ENCODE data around the gene SLCO2A1.

Gene SLCO2A1

GRCh38 chr3:133880287-133880686 is 149.4 kb downstream of the SLCO2A1 start:
- Histone ChIP-seq H3K79me2 (ENCODE audit: low read length) (no peaks in the 10 kb centered on the region), H3K27ac (ENCODE audit: low read length) (no peak overlapping the region), H3K27me3 (replicated peaks; ENCODE audit: insufficient read depth, low read length) (no peaks in the 10 kb centered on the region), H3F3A (ENCODE audit: insufficient read depth, low read length) (no peaks in the 10 kb centered on the region), H3K36me3 (replicated peaks; ENCODE audit: insufficient read depth, low read length) (no peaks in the 10 kb centered on the region), H3K9me3 (replicated peaks; ENCODE audit: insufficient read depth, low read length) (no peaks in the 10 kb centered on the region), H2AFZ (ENCODE audit: low read length) (no peak overlapping the region), H3K4me3 (ENCODE audit: low read length) (no peak overlapping the region), H3K4me2 (ENCODE audit: low read depth, low read length) (no peak overlapping the region), H3K9ac (ENCODE audit: low read length) (no peak overlapping the region), H3K9me2 (replicated peaks; ENCODE audit: insufficient read depth, low read length) (no peaks in the 10 kb centered on the region), H4K20me1 (ENCODE audit: insufficient read depth, low read length) (no peaks in the 10 kb centered on the region), H3K4me1 (ENCODE audit: low read length) (no peaks in the 10 kb centered on the region)
- TF ChIP-seq EZH2phosphoT487 (IDR thresholded peaks at IDR 0.05; ENCODE audit: low read length) (no peak), EZH2 (optimal IDR thresholded peaks at IDR 0.05; ENCODE audit: low read depth, low read length) (no peak)
- TF ChIP-seq, protein P1, sequence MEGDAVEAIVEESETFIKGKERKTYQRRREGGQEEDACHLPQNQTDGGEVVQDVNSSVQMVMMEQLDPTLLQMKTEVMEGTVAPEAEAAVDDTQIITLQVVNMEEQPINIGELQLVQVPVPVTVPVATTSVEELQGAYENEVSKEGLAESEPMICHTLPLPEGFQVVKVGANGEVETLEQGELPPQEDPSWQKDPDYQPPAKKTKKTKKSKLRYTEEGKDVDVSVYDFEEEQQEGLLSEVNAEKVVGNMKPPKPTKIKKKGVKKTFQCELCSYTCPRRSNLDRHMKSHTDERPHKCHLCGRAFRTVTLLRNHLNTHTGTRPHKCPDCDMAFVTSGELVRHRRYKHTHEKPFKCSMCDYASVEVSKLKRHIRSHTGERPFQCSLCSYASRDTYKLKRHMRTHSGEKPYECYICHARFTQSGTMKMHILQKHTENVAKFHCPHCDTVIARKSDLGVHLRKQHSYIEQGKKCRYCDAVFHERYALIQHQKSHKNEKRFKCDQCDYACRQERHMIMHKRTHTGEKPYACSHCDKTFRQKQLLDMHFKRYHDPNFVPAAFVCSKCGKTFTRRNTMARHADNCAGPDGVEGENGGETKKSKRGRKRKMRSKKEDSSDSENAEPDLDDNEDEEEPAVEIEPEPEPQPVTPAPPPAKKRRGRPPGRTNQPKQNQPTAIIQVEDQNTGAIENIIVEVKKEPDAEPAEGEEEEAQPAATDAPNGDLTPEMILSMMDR (IDR thresholded peaks at IDR 0.05; ENCODE audit: low read length) = no peak
- no peak for DNase-seq

GRCh38 chr3:133878518-133878917 is 151.2 kb downstream of the SLCO2A1 start:
- H2AFZ ChIP-seq (ENCODE audit: low read length) = no peak overlapping the region

More at GRCh38 chr3:133878518-133878917, 151.2 kb downstream of the SLCO2A1 start:
- no peaks in the 10 kb centered on the region for H3K9me2 ChIP-seq (replicated peaks; ENCODE audit: insufficient read depth, low read length)
- no peak overlapping the region for H3K9ac ChIP-seq (ENCODE audit: low read length)
- H3K79me2 ChIP-seq (ENCODE audit: low read length) = no peaks in the 10 kb centered on the region
- H3K4me3 ChIP-seq (ENCODE audit: low read length) = no peak overlapping the region
- no peaks in the 10 kb centered on the region for H3K36me3 ChIP-seq (replicated peaks; ENCODE audit: insufficient read depth, low read length)
- H3F3A ChIP-seq (ENCODE audit: insufficient read depth, low read length) = no peaks in the 10 kb centered on the region
- DNase-seq = no peak
- H3K4me2 ChIP-seq (ENCODE audit: low read depth, low read length) = no peak overlapping the region
- H3K27ac ChIP-seq (ENCODE audit: low read length) = no peak overlapping the region
- H3K4me1 ChIP-seq (ENCODE audit: low read length) = no peaks in the 10 kb centered on the region
- H3K9me3 ChIP-seq (replicated peaks; ENCODE audit: insufficient read depth, low read length) = no peaks in the 10 kb centered on the region
- TF ChIP-seq EZH2phosphoT487 (IDR thresholded peaks at IDR 0.05; ENCODE audit: low read length) (no peak), EZH2 (optimal IDR thresholded peaks at IDR 0.05; ENCODE audit: low read depth, low read length) (no peak)
- TF ChIP-seq, protein P1 (IDR thresholded peaks at IDR 0.05; ENCODE audit: low read length) = no peak
- no peaks in the 10 kb centered on the region for H3K27me3 ChIP-seq (replicated peaks; ENCODE audit: insufficient read depth, low read length)
- H4K20me1 ChIP-seq (ENCODE audit: insufficient read depth, low read length) = no peaks in the 10 kb centered on the region

Measured in MM.1S (cell line).